Measurements from ENCODE around the gene PLCB3.

The PLCB3 gene

DNA sequence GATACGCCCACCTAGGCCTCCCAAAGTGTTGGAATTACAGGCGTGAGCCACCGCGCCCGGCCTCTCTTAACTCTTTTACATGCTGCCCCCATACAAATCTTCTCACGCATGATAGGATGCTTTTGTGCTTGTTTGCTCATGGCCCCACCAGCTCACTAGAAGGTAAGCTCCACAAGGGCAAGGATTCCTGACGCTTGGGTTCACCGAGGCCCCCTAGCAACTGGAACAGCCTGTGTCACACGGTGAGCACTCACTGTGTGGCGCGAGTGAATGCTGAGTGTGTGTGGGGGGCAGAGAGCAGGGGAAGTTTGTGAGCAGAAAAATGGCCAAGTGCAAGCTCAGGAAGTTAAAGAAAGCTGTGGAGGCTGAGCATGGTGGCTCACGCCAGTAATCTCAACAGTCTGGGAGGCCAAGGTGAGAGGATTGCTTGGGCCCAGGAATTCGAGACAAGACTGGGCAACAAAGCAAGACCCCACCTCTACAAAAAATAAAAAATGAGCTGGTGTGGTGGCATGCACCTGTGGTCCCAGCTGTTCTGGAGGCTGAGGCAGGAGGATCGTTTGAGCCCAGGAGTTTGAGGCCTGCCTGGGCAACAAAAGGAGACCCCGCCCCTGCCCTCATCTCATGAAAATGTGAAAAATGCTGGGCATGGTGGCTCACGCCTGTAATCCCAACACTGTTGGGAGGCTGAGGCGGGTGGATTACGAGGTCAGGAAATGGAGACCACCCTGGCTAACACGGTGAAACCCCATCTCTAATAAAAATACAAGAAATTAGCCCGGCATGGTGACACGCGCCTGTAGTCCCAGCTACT lies 30.8 kb downstream of the PLCB3 start:
- no peak for DNase-seq (ENCODE audit: low read depth)
- no peak overlapping the region for H3K4me3 ChIP-seq (ENCODE audit: control insufficient read depth, low read depth, low read length)
- TF ChIP-seq CTCF (IDR thresholded peaks at IDR 0.05; ENCODE audit: control insufficient read depth, insufficient read depth, low read depth, low read length, missing control alignments), result no peak

- TF ChIP-seq CTCF (IDR thresholded peaks at IDR 0.05; ENCODE audit: control insufficient read depth, insufficient read depth, low read depth, low read length, missing control alignments), result no peak
- no peak overlapping the region for H3K4me3 ChIP-seq (ENCODE audit: control insufficient read depth, low read depth, low read length)
- DNase-seq (ENCODE audit: low read depth), result no peak
Observed at GRCh38 chr11:64283092-64283491, 31.8 kb downstream of the PLCB3 start.

DNA sequence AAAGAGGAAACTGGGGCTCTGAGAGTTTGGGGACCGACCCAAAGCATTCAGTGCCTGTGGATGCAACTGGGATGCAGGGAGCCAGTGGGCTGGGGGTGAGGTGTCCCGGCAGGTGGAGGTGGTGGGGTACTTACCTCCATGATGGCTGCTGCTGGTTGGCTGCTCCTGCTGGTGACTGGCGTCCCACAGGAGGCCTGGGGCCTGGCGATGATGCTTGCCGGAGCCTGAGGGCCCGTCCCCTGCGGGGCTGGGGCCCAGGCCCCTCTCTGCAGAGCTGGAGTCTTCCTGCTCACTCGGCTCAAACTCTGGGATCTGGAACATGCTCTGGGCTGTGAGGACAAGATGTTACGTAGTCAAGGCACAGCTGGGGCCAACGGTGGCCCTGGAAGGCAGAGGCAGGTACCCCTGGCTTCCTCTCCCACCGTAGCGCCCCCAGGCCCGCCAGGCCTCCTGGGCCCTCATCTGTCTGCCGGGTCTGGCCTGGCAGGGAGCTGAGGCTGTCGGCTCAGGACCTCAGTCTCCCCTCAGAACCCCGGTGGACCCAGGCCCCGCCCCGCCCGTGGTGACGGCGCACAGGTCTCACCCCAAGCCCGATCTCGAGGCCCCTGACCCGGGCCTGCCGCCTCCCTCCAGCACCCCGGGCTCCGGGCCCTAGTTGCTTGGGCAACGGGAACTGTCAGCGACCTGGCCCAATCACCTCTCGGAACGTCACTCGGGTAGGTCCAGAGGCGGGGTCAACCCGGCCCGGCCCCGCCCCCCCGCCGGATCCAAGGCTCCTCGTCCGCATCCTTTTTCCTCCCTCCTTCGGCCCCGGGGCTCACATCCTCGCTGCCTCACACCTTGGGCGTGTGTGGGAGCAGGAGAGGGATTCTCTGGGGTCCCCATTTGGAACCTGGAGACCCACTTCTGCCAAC lies 33.0 kb downstream of the PLCB3 start, which contains the start of gene BAD:
Gene BAD, minus strand, starts transcription at position 618 of the 914 bp plus-strand sequence. Its CDS starts 297 bp downstream, at position 321.
- peak within 1 kb of the TSS; percentile 80 for H3K4me3 ChIP-seq (ENCODE audit: control insufficient read depth, low read depth, low read length)
- TF ChIP-seq CTCF (IDR thresholded peaks at IDR 0.05; ENCODE audit: control insufficient read depth, insufficient read depth, low read depth, low read length, missing control alignments), result no peak
- no peak for DNase-seq (ENCODE audit: low read depth)

GRCh38 chr11:64284962-64285884 lies 33.9 kb downstream of the PLCB3 start, which contains the start of gene GPR137:
Gene GPR137, plus strand, starts transcription at chr11:64285848. Its CDS starts 677 bp downstream, at chr11:64286525.
- no peak for DNase-seq (ENCODE audit: low read depth)
- peak within 1 kb of the TSS; percentile 80 for H3K4me3 ChIP-seq (ENCODE audit: control insufficient read depth, low read depth, low read length)
- TF ChIP-seq CTCF (IDR thresholded peaks at IDR 0.05; ENCODE audit: control insufficient read depth, insufficient read depth, low read depth, low read length, missing control alignments), result no peak

DNA sequence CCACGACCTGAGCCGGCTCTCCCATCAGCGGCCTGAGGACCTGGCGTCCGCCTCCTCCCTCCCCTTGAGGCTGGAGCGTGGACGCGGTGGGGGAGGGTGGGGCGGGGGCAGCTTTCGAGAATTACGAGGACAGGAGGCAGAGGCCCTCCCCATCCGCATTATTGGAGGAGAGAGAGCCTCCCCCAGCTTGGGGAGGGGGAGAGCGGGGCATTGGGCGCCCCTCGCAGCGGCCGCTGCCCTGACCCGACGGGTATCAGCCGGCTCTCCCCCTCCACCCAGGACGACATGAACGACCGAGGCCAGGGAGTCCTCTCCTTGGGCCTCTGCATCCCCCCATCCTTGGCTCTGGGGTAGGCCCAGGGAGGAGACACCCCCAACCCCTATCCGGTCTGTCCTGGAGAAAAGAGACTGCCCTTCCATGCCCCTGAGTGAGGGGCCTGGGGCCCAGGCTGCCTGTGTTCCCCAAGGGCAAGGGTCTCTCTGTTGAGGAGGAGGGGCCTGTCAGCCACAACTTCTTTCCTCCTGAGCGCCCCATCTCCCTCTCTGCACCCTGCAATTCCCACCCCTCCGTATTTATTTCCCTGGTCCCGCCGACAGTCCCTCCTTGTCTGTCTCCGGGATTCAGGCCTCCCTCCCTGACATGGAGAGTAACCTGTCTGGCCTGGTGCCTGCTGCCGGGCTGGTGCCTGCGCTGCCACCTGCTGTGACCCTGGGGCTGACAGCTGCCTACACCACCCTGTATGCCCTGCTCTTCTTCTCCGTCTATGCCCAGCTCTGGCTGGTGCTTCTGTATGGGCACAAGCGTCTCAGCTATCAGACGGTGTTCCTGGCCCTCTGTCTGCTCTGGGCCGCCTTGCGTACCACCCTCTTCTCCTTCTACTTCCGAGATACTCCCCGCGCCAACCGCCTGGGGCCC lies 34.8 kb downstream of the PLCB3 start:
- TF ChIP-seq CTCF (IDR thresholded peaks at IDR 0.05; ENCODE audit: control insufficient read depth, insufficient read depth, low read depth, low read length, missing control alignments), result no peak
- peak overlapping the region; percentile 80 for H3K4me3 ChIP-seq (ENCODE audit: control insufficient read depth, low read depth, low read length)
- no peak for DNase-seq (ENCODE audit: low read depth)
